GM18868 (cell line): Measurements from ENCODE around the gene RAB40C.

Source experiments
- ATAC-seq: cut with Tn5 transposase; IDR thresholded peaks from one replicate; pipeline ENCODE4 v1.9.1; 2021; ENCODE audit warnings: mild to moderate bottlenecking, moderate library complexity; ENCODE audit not compliant: unreplicated experiment

The RAB40C gene

GRCh38 chr16:558298-559020, 31.4 kb upstream of the RAB40C start:
- ATAC-seq, result no peak

GRCh38 chr16:559021-559380, 30.9 kb upstream of the RAB40C start:
- ATAC-seq, result no peak

DNA sequence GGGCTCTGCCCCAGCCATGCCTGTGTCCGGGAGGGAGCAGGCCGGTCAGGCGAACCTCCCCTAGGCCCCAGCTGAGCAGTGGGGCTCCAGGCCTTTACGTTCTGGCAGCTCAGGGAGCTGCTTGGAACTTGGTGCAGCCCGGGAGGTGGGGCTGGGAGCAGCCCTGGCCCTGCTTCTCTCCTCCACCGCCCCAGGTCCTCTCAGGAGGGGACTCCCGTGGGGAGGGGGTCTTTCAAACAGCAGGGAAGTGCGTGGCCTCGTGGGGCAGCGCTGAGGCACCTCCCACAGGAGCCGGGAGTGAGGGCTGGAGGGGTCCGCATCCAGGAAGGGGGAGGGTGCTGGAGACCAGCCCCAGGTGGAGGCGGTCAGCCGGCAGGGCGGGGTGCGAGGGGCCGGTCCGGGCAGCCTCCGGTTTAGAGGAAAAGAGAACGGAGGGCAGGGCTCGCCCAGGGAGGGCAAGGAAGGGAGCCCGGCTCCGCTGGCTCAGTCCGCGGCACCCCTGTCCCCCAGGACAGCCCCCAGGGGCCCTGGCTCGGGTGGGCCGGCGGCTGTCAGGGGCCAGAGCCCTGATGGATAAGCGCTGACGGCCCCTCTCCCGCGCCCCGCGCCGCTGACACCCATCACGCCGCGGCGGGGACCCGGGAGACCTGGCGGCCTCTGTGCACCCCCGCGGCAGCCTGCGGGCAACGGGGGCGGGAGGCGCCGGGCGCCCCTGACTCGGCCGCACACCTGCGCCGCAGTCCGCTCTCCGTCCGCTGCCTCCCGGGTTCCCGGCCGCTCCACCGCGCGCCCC, 30.3 kb upstream of the RAB40C start:
- ATAC-seq, result no peak

DNA sequence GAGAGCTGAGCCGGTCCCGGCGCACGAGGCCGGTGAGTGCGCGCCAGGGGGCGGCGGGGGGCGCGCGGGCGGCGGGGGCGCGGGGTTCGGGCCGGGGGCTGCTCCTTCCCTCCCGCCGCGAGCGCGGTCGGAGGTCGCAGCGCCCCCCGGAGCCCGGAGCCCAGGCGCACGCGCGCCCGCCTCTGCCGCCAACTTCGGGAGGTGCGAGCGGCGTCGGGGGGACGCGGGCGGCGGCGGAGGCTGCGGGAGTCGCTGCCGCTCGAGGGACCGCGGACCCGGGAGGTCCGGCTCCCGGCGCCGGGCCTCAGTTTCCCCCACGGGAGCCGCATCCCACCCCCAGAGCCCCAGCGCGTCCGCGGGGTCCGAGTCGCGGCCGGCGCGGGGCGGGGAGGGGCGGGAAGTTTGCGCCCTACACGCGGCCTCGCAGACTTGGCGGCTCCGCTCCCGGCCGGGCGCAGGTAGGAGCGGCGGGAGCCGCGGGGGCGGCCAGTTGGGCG, 29.6 kb upstream of the RAB40C start, which contains the start of gene PRR35:
Gene PRR35, plus strand, starts transcription at position 191 of the 497 bp plus-strand sequence. CDS start 2,901 bp downstream, outside the sequence.
- no peak for ATAC-seq

DNA sequence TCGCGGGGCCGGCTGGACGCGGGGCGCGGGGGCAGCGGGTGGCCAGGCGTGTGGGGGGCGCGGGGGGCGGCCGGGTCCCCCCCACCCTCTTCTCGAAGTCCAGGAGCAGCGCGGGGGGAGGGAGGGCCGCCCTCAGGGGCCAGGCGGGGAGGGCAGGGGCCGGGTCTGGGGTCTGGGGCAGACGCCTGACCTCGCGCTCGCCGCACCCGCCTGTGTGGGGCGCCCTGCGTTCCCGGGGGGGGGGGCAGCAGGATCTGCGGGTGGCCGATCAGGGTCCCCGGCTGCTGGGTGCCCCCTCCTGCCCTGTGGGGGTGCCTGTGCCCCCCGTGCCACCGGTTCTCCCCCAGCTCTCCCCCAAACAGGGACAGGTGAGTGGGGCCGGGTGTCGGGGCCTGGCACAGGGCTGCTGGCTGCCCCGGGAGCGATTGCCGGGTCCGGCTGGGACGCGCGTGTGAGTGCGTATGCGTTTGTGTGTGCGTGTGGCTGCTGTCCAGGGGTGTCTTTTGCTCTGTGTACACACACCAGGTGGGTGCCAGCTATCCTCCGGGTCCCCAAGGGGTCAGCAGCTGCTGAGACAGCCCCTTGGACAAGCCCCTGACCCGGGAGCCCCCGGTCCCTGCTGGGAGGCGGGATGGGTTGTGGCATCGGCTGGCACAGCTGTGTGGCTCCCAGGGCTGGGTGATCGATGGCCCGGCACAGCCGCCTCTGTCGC, 29.0 kb upstream of the RAB40C start:
- ATAC-seq, result no peak

- no peak for ATAC-seq
Measured at GRCh38 chr16:561413-561794, 28.5 kb upstream of the RAB40C start.

GRCh38 chr16:561957-562938, 27.6 kb upstream of the RAB40C start:
- no peak for ATAC-seq

GRCh38 chr16:563072-563644, 26.7 kb upstream of the RAB40C start:
- no peak for ATAC-seq

GRCh38 chr16:564690-565418, 25.0 kb upstream of the RAB40C start:
- ATAC-seq, result no peak

GRCh38 chr16:565419-566330, 24.2 kb upstream of the RAB40C start:
- ATAC-seq, result no peak

DNA sequence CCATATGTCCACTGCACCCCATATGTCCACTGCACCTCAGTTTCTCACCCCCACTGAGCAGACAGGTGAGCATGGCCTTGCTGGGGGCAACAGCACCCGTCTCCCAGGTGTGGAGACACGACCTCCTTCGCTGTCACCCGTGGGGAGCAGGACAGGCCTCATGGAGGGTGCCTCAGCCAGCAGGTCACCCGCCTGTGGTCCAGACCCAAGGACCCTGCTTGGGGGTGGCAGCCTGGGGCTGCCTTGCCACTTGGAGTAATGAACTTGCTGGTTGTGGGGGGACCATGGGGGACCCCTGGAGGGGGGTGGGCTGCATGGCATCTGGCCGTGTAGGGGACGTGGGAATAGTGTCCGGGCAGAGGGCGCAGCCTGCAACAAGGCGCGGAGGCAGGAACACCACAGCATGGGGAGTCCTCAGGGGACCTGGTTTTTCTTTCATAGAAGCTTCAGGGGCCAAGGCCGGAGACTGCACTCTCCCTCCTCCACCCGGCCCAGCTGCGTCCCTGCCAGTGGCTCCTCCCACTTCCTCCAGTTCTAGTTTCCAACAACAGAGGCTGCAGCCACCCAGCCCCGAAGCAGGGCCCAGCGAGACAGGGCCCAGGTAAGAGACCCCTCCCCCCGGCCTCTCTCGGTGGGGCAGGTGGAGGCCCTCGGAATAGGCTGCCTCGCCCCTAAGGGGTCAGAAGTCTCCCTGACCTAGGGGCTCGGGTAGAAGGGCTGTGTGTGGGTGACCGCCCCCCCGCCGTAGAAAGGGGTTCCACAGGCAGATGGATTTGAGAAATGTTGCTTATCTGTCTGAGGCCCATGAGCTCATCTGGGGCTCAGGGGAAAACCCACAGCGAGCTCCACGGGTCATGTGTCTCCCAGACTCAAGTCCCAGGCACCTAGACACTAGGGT, 23.1 kb upstream of the RAB40C start, which contains the start of gene NHLRC4:
Gene NHLRC4, plus strand, starts transcription at position 531 of the 898 bp plus-strand sequence. CDS start 1,043 bp downstream, outside the sequence.
- peak; percentile 51 for ATAC-seq

- ATAC-seq, result no peak
Measured at GRCh38 chr16:567373-568256, 22.3 kb upstream of the RAB40C start.

DNA sequence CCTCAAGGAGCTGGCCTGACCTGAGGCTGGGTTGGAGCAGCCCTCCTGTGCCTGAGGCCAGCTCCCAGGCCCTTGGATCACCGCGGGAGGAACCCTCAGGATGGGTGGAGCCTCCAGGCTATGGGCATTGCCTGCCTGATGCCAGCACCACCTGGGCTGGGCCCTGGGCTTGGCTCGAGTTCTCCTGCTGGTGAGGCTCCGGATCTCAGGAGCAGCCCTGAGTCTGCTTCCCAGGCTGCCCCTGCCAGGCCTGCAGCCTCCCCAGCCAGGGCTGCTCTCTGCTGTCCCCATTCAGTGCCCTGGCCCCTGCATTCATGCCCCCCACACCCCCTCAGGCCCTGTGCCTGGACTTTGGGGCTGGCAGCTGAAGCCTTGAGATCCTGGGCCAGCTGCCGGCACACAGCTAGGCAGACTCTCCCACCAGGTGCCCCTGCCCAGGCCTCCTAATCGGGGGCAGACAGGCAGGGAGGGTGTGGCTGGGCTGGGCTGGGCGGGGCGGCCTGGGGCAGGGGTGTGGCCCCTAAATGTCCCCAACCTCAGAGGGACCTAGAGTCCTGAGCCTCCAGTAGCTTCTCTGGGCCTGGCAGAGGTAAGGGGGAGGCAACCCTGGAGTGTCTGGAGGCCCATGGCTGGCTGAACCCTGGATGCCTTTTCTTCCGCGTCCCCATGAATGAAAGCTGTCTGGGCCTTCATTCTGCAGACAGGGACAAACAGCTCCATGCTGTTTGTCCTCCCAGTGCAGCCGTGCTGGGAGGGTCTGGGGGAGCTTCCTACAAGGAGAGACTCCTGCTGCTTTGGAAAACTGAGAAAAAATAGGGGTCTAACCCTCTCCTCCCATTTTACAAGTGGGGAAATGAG, 21.2 kb upstream of the RAB40C start:
- ATAC-seq, result no peak

DNA sequence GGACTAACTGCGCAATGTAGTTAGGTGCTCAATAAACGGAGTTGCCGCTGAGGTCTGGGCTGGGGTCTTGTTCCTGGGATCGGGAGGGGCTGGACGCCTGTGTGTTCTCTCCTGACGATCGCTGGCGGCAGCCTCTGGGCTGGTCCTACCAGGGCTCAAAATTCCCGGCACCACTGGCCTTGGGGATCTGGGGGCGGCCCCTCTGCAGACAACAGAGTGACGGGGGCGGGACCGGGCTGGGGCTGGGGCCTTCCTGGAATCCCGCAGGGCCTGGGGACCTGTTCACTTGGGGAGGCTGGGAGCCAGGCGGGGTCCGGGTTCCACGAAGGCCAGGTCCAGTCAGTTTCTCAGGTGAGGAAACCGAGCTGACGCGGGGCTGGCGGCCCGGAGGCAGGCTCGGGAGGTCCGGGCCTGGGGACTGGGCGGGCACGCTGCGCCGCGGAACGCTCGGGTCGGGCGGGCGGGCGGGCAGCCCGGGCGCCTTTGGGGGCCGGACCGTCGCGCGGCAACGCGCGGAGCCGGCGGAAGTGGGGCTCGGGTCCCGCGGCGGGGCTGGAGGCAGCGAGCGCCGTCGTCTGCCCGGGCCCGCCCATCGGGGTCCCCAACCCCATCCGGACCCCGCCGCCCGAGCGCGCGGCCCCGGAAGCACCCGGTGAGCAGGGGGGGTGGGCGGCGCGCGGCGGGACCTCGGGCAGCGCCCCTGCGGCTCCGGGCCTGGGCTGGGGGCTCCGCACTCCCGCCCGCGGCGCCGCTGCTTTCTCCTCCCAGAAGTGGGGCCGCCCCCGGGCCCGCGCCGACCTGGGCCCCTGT, 20.2 kb upstream of the RAB40C start, which contains the start of gene PIGQ:
Gene PIGQ, plus strand, starts transcription at position 524 of the 810 bp plus-strand sequence. CDS start 4,107 bp downstream, outside the sequence.
- ATAC-seq, result peak; percentile 55
